Measurements from ENCODE around the gene IGF1R.

IGF1R gene

GRCh38 chr15:98967096-98967495, 318.8 kb downstream of the IGF1R start:
- no peak for TF ChIP-seq EZH2phosphoT487 (IDR thresholded peaks at IDR 0.05; ENCODE audit: low read depth)
- TF ChIP-seq CTCF (IDR thresholded peaks at IDR 0.05; ENCODE audit: low read depth, low read length) = no peak
- Histone ChIP-seq H3K27ac (ENCODE audit: low read length) (no peak overlapping the region), H4K20me1 (ENCODE audit: insufficient read depth, low read length) (no peaks in the 10 kb centered on the region), H3K4me3 (ENCODE audit: low read length) (no peak overlapping the region), H3K4me1 (ENCODE audit: low read length) (no peaks in the 10 kb centered on the region), H3K36me3 (replicated peaks; ENCODE audit: low read depth, low read length) (no peaks in the 10 kb centered on the region), H3K4me2 (ENCODE audit: low read length) (no peak overlapping the region), H3K79me2 (ENCODE audit: low read length) (no peaks in the 10 kb centered on the region), H3K27me3 (ENCODE audit: low read depth, low read length) (no peaks in the 10 kb centered on the region), H2AFZ (ENCODE audit: low read depth, low read length) (no peak overlapping the region), H3K9me3 (ENCODE audit: insufficient read depth, low read length) (no peaks in the 10 kb centered on the region), H3K9ac (ENCODE audit: low read length) (no peak overlapping the region)

GRCh38 chr15:98967916-98968315, 319.6 kb downstream of the IGF1R start:
- no peaks in the 10 kb centered on the region for H3K79me2 ChIP-seq (ENCODE audit: low read length)
- H4K20me1 ChIP-seq (ENCODE audit: insufficient read depth, low read length) = no peaks in the 10 kb centered on the region
- TF ChIP-seq EZH2phosphoT487 (IDR thresholded peaks at IDR 0.05; ENCODE audit: low read depth) (no peak), CTCF (IDR thresholded peaks at IDR 0.05; ENCODE audit: low read depth, low read length) (no peak)
- H3K4me3 ChIP-seq (ENCODE audit: low read length) = no peak overlapping the region
- no peaks in the 10 kb centered on the region for H3K9me3 ChIP-seq (ENCODE audit: insufficient read depth, low read length)
- no peak overlapping the region for H3K27ac ChIP-seq (ENCODE audit: low read length)
- H3K9ac ChIP-seq (ENCODE audit: low read length) = no peak overlapping the region
- no peaks in the 10 kb centered on the region for H3K36me3 ChIP-seq (replicated peaks; ENCODE audit: low read depth, low read length)
- H3K4me1 ChIP-seq (ENCODE audit: low read length) = no peaks in the 10 kb centered on the region
- no peaks in the 10 kb centered on the region for H3K27me3 ChIP-seq (ENCODE audit: low read depth, low read length)
- no peak overlapping the region for H3K4me2 ChIP-seq (ENCODE audit: low read length)
- no peak overlapping the region for H2AFZ ChIP-seq (ENCODE audit: low read depth, low read length)

GRCh38 chr15:98968576-98968975, 320.2 kb downstream of the IGF1R start:
- Histone ChIP-seq H3K9ac (ENCODE audit: low read length) (no peak overlapping the region), H3K4me1 (ENCODE audit: low read length) (no peaks in the 10 kb centered on the region), H2AFZ (ENCODE audit: low read depth, low read length) (no peak overlapping the region), H3K9me3 (ENCODE audit: insufficient read depth, low read length) (no peaks in the 10 kb centered on the region), H3K4me3 (ENCODE audit: low read length) (no peak overlapping the region), H3K27me3 (ENCODE audit: low read depth, low read length) (no peaks in the 10 kb centered on the region), H3K27ac (ENCODE audit: low read length) (no peak overlapping the region), H3K4me2 (ENCODE audit: low read length) (no peak overlapping the region), H3K79me2 (ENCODE audit: low read length) (no peaks in the 10 kb centered on the region), H4K20me1 (ENCODE audit: insufficient read depth, low read length) (no peaks in the 10 kb centered on the region), H3K36me3 (replicated peaks; ENCODE audit: low read depth, low read length) (no peaks in the 10 kb centered on the region)
- TF ChIP-seq EZH2phosphoT487 (IDR thresholded peaks at IDR 0.05; ENCODE audit: low read depth) (no peak), CTCF (IDR thresholded peaks at IDR 0.05; ENCODE audit: low read depth, low read length) (no peak)

GRCh38 chr15:98969126-98969735, 320.9 kb downstream of the IGF1R start:
- Histone ChIP-seq H3K36me3 (replicated peaks; ENCODE audit: low read depth, low read length) (no peaks in the 10 kb centered on the region), H4K20me1 (ENCODE audit: insufficient read depth, low read length) (no peaks in the 10 kb centered on the region), H3K9ac (ENCODE audit: low read length) (no peak overlapping the region), H3K27me3 (ENCODE audit: low read depth, low read length) (no peaks in the 10 kb centered on the region), H3K4me3 (ENCODE audit: low read length) (no peak overlapping the region), H3K79me2 (ENCODE audit: low read length) (no peaks in the 10 kb centered on the region), H3K4me2 (ENCODE audit: low read length) (no peak overlapping the region), H3K9me3 (ENCODE audit: insufficient read depth, low read length) (no peaks in the 10 kb centered on the region), H3K4me1 (ENCODE audit: low read length) (no peaks in the 10 kb centered on the region), H3K27ac (ENCODE audit: low read length) (no peak overlapping the region), H2AFZ (ENCODE audit: low read depth, low read length) (no peak overlapping the region)
- TF ChIP-seq CTCF (IDR thresholded peaks at IDR 0.05; ENCODE audit: low read depth, low read length) (no peak), EZH2phosphoT487 (IDR thresholded peaks at IDR 0.05; ENCODE audit: low read depth) (no peak)
